Hepatocyte (in vitro differentiated cells): ENCODE measurements around the gene XIRP2.

Source experiments
- EZH2 ChIP-seq: fragments of 200-600 bp; sonication (generic); IDR thresholded peaks from 2 replicates; pipeline ENCODE4 v1.6.1; 2016; ENCODE audit warnings: antibody characterized with exemption, mild to moderate bottlenecking, borderline replicate concordance
- EZH2phosphoT487 ChIP-seq: fragments of 200-600 bp; sonication (generic); IDR thresholded peaks from one replicate; pipeline ENCODE4 v1.6.1; 2018; ENCODE audit warnings: antibody characterized with exemption, mild to moderate bottlenecking, low read depth, moderate library complexity; ENCODE audit not compliant: unreplicated experiment, severe bottlenecking
- TF ChIP-seq, protein P1 (sequence below): fragments of 200-600 bp; sonication (generic); IDR thresholded peaks from 2 replicates; pipeline ENCODE4 v1.5.1; 2016; ENCODE audit warnings: antibody characterized with exemption, mild to moderate bottlenecking; ENCODE audit not compliant: poor library complexity

GRCh38 chr2:167181134-167181533 is 292.9 kb downstream of the XIRP2 start:
- TF ChIP-seq, protein P1, sequence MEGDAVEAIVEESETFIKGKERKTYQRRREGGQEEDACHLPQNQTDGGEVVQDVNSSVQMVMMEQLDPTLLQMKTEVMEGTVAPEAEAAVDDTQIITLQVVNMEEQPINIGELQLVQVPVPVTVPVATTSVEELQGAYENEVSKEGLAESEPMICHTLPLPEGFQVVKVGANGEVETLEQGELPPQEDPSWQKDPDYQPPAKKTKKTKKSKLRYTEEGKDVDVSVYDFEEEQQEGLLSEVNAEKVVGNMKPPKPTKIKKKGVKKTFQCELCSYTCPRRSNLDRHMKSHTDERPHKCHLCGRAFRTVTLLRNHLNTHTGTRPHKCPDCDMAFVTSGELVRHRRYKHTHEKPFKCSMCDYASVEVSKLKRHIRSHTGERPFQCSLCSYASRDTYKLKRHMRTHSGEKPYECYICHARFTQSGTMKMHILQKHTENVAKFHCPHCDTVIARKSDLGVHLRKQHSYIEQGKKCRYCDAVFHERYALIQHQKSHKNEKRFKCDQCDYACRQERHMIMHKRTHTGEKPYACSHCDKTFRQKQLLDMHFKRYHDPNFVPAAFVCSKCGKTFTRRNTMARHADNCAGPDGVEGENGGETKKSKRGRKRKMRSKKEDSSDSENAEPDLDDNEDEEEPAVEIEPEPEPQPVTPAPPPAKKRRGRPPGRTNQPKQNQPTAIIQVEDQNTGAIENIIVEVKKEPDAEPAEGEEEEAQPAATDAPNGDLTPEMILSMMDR, result no peak
- TF ChIP-seq EZH2phosphoT487, result no peak
- no peak for TF ChIP-seq EZH2
